ENCODE data around the gene PRR5L.

The PRR5L gene

GRCh38 chr11:36376888-36377758, 81.0 kb downstream of the PRR5L start:
- peak; percentile 31 for DNase-seq (ENCODE audit: low read depth)

GRCh38 chr11:36377759-36378564, 81.9 kb downstream of the PRR5L start:
- no peak for DNase-seq (ENCODE audit: low read depth)

- DNase-seq (ENCODE audit: low read depth), result no peak
These were observed 83.6 kb downstream of the PRR5L start for GRCh38 chr11:36379653-36380052.

GRCh38 chr11:36380296-36381014, 84.4 kb downstream of the PRR5L start:
- DNase-seq (ENCODE audit: low read depth), result no peak

GRCh38 chr11:36381015-36381360, 84.9 kb downstream of the PRR5L start:
- DNase-seq (ENCODE audit: low read depth), result no peak

GRCh38 chr11:36383195-36383594, 87.1 kb downstream of the PRR5L start:
- no peak for DNase-seq (ENCODE audit: low read depth)

GRCh38 chr11:36385121-36385970, 89.3 kb downstream of the PRR5L start:
- no peak for DNase-seq (ENCODE audit: low read depth)

- no peak for DNase-seq (ENCODE audit: low read depth)
These were observed 90.3 kb downstream of the PRR5L start for GRCh38 chr11:36386411-36386810.

- no peak for DNase-seq (ENCODE audit: low read depth)
These were observed 92.0 kb downstream of the PRR5L start for GRCh38 chr11:36388071-36388470.

GRCh38 chr11:36388951-36389350, 92.9 kb downstream of the PRR5L start:
- DNase-seq (ENCODE audit: low read depth), result no peak

GRCh38 chr11:36389811-36390210, 93.7 kb downstream of the PRR5L start:
- no peak for DNase-seq (ENCODE audit: low read depth)

- DNase-seq (ENCODE audit: low read depth), result no peak
These were observed 94.9 kb downstream of the PRR5L start for GRCh38 chr11:36390963-36391471.

GRCh38 chr11:36392196-36392595, 96.1 kb downstream of the PRR5L start:
- no peak for DNase-seq (ENCODE audit: low read depth)

- DNase-seq (ENCODE audit: low read depth), result no peak
These were observed 98.0 kb downstream of the PRR5L start for GRCh38 chr11:36394056-36394455.

- no peak for DNase-seq (ENCODE audit: low read depth)
These were observed 98.8 kb downstream of the PRR5L start for GRCh38 chr11:36394926-36395325.

GRCh38 chr11:36395978-36396736, 100.1 kb downstream of the PRR5L start:
- no peak for DNase-seq (ENCODE audit: low read depth)

GRCh38 chr11:36398231-36398953, 102.3 kb downstream of the PRR5L start:
- no peak for DNase-seq (ENCODE audit: low read depth)

GRCh38 chr11:36399236-36399635, 103.1 kb downstream of the PRR5L start:
- DNase-seq (ENCODE audit: low read depth), result no peak

GRCh38 chr11:36399745-36400144, 103.7 kb downstream of the PRR5L start:
- no peak for DNase-seq (ENCODE audit: low read depth)
